Measurements from ENCODE around the gene NCAPD2. TPM values are rescaled to one million over a fixed set of nuclear protein-coding genes. Genes with fewer than 3 reads are reported as not detected.

The NCAPD2 gene
- total RNA-seq, 3 donors from 2014 or later = 21.6 to 66.7 (median 53.9) TPM

- intact Hi-C loops (cut with DNase I; ENCODE audit: low total_unique reads) = loop anchor here (10.0 kb wide), 1 partner anchor 106 kb away; no protein-coding TSS in a partner anchor
- peaks cover 2 to 19% of the 10 kb centered on the region in 2 donors for H3K4me1 ChIP-seq
- no peaks in the 10 kb centered on the region for H3K27me3 ChIP-seq
- no peaks in the 10 kb centered on the region for H3K9me3 ChIP-seq
- DNase-seq (ENCODE audit: low spot score in 2 of 2) = no peak
- no peak overlapping the region for H3K4me3 ChIP-seq
- no peaks in the 10 kb centered on the region for H3K36me3 ChIP-seq
- no peak for TF ChIP-seq POLR2A (IDR thresholded peaks at IDR 0.05)
- no peak for TF ChIP-seq CTCF (IDR thresholded peaks at IDR 0.05)
- TF ChIP-seq POLR2AphosphoS5 (IDR thresholded peaks at IDR 0.05) = no peak
- no peak overlapping the region for H3K27ac ChIP-seq
Measured at GRCh38 chr12:6530576-6531260, 36.8 kb downstream of the NCAPD2 start.

GRCh38 chr12:6532051-6532926, 38.4 kb downstream of the NCAPD2 start:
- Histone ChIP-seq H3K4me1 (peaks cover 6 to 26% of the 10 kb centered on the region in 2 donors), H3K9me3 (no peaks in the 10 kb centered on the region), H3K27ac (peak overlapping the region; percentile 94 to 98), H3K36me3 (no peaks in the 10 kb centered on the region), H3K27me3 (no peaks in the 10 kb centered on the region), H3K4me3 (peak overlapping the region in 1 of 3 donors; percentile 82)
- DNase-seq (ENCODE audit: low spot score in 2 of 2) = no peak
- intact Hi-C loops (cut with DNase I; ENCODE audit: low total_unique reads) = loop anchor here (2.0 to 10.0 kb wide), 2 partner anchors 25 to 107 kb away; partner anchors contain the start of gene IFFO1
- TF ChIP-seq POLR2AphosphoS5 (IDR thresholded peaks at IDR 0.05) (no peak), CTCF (IDR thresholded peaks at IDR 0.05) (no peak)

GRCh38 chr12:6532927-6533652, 39.2 kb downstream of the NCAPD2 start:
- DNase-seq (ENCODE audit: low spot score in 2 of 2) = peak; percentile 70 to 75
- intact Hi-C loops (cut with DNase I; ENCODE audit: low total_unique reads) = loop anchor here (2.0 to 10.0 kb wide), 2 partner anchors 24 to 108 kb away; partner anchors contain the start of gene IFFO1
- H3K4me1 ChIP-seq = peaks cover 6 to 26% of the 10 kb centered on the region in 2 donors

GRCh38 chr12:6533653-6533922, 39.7 kb downstream of the NCAPD2 start:
- intact Hi-C loops (cut with DNase I; ENCODE audit: low total_unique reads) = loop anchor here (2.0 to 10.0 kb wide), 2 partner anchors 23 to 109 kb away; partner anchors contain the start of gene IFFO1
- Histone ChIP-seq H3K27ac (peak overlapping the region; percentile 94 to 98), H3K27me3 (no peaks in the 10 kb centered on the region), H3K4me3 (peak overlapping the region; percentile 82 to 97 (median 88)), H3K9me3 (no peaks in the 10 kb centered on the region), H3K4me1 (peaks cover 6 to 22% of the 10 kb centered on the region in 2 donors), H3K36me3 (no peaks in the 10 kb centered on the region)
- TF ChIP-seq POLR2A (IDR thresholded peaks at IDR 0.05) (no peak), CTCF (IDR thresholded peaks at IDR 0.05) (no peak), POLR2AphosphoS5 (IDR thresholded peaks at IDR 0.05) (peak in 1 of 3 donors; percentile 0)
- DNase-seq (ENCODE audit: low spot score in 2 of 2) = no peak

More at GRCh38 chr12:6532927-6533652, 39.2 kb downstream of the NCAPD2 start:
- peak overlapping the region; percentile 82 to 97 (median 88) for H3K4me3 ChIP-seq
- no peaks in the 10 kb centered on the region for H3K9me3 ChIP-seq
- peak overlapping the region; percentile 94 to 98 for H3K27ac ChIP-seq
- TF ChIP-seq CTCF (IDR thresholded peaks at IDR 0.05) (no peak), POLR2AphosphoS5 (IDR thresholded peaks at IDR 0.05) (peak in 2 of 3 donors; percentile 41 to 47)
- no peaks in the 10 kb centered on the region for H3K36me3 ChIP-seq
- H3K27me3 ChIP-seq = no peaks in the 10 kb centered on the region
